Activated CD4-positive, alpha-beta memory T cell treated with anti-CD3 and anti-CD28 coated beads, Interleukin-2, amount 10 ng/mL, durations not matched to agents 7 days and 5 days (primary cell): ENCODE measurements around the gene GPN3. TPM values are rescaled to one million over a fixed set of nuclear protein-coding genes. Genes with fewer than 3 reads are reported as not detected.
A peak's percentile ranks its signal among the peaks of the same experiment; 100 is the strongest.
"Not testable (repeated sequence)": the region's sequence is repeated elsewhere in the genome, so short reads cannot be mapped to it uniquely, and the experiment has no call there.

ENCODE experiments used
- CTCF ChIA-PET: fragments of 350-600 bp; sonication (Branson Sonifier 250); formaldehyde crosslinking; loops from one replicate; lab custom pipeline; 2021; ENCODE audit warnings: antibody characterized with exemption, inconsistent platforms; lab: Charles Lee
- POLR2A ChIA-PET: fragments of 350-600 bp; sonication (Branson Sonifier 250); formaldehyde crosslinking; loops from one replicate; lab custom pipeline; 2021; ENCODE audit warnings: antibody characterized with exemption; lab: Charles Lee
- DNase-seq: peaks from one replicate; pipeline ENCODE4 v3.0.0-alpha.2; 2020
- H3K27ac Mint-ChIP-seq: one replicate; pipeline ENCODE4 v1.8.0; 2021; ENCODE audit warnings: mild to moderate bottlenecking, mixed read lengths
- H3K27me3 Mint-ChIP-seq: one replicate; pipeline ENCODE4 v1.8.0; 2021; ENCODE audit warnings: mixed read lengths
- H3K36me3 Mint-ChIP-seq: one replicate; pipeline ENCODE4 v1.8.0; 2021; ENCODE audit warnings: low read depth, mixed read lengths
- H3K4me1 Mint-ChIP-seq: one replicate; pipeline ENCODE4 v1.8.0; 2021; ENCODE audit warnings: mixed read lengths
- H3K4me3 Mint-ChIP-seq: one replicate; pipeline ENCODE4 v1.8.0; 2021; ENCODE audit warnings: mild to moderate bottlenecking, mixed read lengths
- H3K9me3 Mint-ChIP-seq: one replicate; pipeline ENCODE4 v1.8.0; 2021; ENCODE audit warnings: mixed read lengths
- total RNA-seq, 2 experiments: library from RNA; stranded (reverse); gene quantifications; one replicate each; pipeline ENCODE4 v1.2.3, GENCODE V29; 2021

The GPN3 gene
- total RNA-seq, 2 experiments from 2014 or later: 18.9 to 21.6 TPM

GRCh38 chr12:110436231-110436630 lies 31.8 kb downstream of the GPN3 start:
- POLR2A ChIA-PET: interaction anchor here (1.8 kb wide), 1 partner anchor 13 kb away, joined by 4 read pairs; no protein-coding TSS in a partner anchor
- no peak overlapping the region for H3K4me3 Mint-ChIP-seq
- peaks cover 6% of the 10 kb centered on the region for H3K4me1 Mint-ChIP-seq
- H3K27me3 Mint-ChIP-seq: no peaks in the 10 kb centered on the region
- DNase-seq: no peak
- H3K9me3 Mint-ChIP-seq: no peaks in the 10 kb centered on the region
- H3K27ac Mint-ChIP-seq: no peak overlapping the region
- H3K36me3 Mint-ChIP-seq: peaks cover 45% of the 10 kb centered on the region
- CTCF ChIA-PET: no interaction called here

DNA sequence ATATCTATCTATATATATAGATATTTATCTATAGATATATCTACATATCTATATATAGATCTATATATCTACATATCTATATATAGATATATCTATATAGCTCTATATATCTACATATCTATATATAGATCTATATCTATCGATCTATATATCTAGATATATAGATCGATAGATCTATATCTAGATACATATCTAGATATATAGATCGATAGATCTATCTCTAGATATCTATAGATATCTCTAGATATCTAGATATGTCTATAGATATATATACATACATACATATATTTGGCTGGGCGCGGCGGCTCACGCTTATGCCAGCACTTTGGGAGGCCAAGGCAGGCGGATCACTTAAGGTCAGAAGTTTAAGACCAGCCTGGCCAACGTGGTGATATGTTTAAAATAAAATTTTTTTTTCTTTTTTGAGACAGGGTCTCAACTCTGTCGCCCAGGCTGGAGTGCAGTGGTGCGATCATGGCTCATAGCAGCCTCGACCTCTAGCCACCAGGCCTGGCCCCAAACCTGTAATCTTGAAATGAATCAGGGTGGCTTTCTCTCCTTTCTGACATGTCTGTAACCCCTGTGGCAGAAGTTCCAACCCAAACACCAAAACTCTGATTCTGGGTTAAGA lies 36.0 kb downstream of the GPN3 start:
- H3K27me3 Mint-ChIP-seq: no peaks in the 10 kb centered on the region
- peaks cover 24% of the 10 kb centered on the region for H3K36me3 Mint-ChIP-seq
- DNase-seq: no peak
- POLR2A ChIA-PET: interaction anchor here (0.6 to 2.0 kb wide), 21 partner anchors 11 to 359 kb away, joined by 3 to 32 read pairs (median 4); partner anchors contain the start of genes ARPC3, FAM216A, GPN3 and IFT81
- H3K4me1 Mint-ChIP-seq: peaks cover 6% of the 10 kb centered on the region
- no peaks in the 10 kb centered on the region for H3K9me3 Mint-ChIP-seq
- H3K27ac Mint-ChIP-seq: peak overlapping the region; percentile 31
- CTCF ChIA-PET: interaction anchor here (0.6 to 4.7 kb wide), 77 partner anchors 8 to 927 kb away, joined by 3 to 112 read pairs (median 6); partner anchors contain the start of genes ARPC3, FAM216A, GPN3 and IFT81
- no peak overlapping the region for H3K4me3 Mint-ChIP-seq

DNA sequence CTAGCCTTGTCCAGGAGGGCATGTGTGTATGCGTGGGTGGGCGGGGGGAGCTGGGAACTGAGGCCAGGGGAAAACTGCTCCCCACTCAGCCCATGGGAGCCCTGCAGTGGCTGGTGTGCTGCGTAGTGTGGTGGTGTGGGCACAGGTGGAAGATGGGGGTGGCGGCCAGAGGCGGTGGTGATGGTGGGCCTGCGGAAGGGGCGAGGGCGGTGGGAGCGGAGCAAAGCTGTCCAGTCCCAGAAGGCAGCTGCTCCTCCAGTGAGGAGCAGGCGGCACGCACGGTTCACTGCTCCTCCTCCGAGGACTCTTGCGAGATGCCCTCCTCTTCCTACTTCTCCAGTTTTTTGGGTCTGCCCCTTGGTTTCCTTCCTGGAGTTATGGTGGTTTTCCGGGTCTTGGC lies 38.4 kb downstream of the GPN3 start:
- H3K4me1 Mint-ChIP-seq, H3K27me3 Mint-ChIP-seq, H3K27ac Mint-ChIP-seq, H3K36me3 Mint-ChIP-seq, H3K9me3 Mint-ChIP-seq, DNase-seq, H3K4me3 Mint-ChIP-seq: not testable (repeated sequence)
- ChIA-PET POLR2A (interaction anchor here (0.6 kb wide), 1 partner anchor 102 kb away, joined by 3 read pairs; no protein-coding TSS in a partner anchor), CTCF (interaction anchor here (2.4 to 2.6 kb wide), 2 partner anchors 44 to 78 kb away, joined by 19 to 56 read pairs; no protein-coding TSS in a partner anchor)

DNA sequence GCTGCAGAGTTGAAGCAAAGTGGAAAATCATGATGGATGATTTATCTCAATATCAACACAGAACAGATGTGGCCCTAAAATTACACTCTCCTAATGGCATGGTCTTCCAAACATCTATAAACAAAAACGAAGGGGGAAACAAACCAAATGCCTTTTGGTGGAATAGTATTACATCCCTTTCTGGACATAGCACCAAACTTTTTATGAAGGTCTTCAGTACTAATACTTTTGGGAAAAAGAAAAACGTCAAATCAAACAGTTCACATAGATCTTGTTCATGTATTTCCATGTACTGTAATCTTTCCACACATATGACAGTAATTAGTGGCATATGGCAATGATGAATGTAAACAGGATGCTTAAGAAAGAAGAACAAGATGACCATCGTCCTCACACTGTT lies 41.7 kb downstream of the GPN3 start:
- Mint-ChIP-seq H3K9me3 (no peaks in the 10 kb centered on the region), H3K27me3 (peaks cover 21% of the 10 kb centered on the region), H3K4me3 (no peak overlapping the region), H3K4me1 (peaks cover 2% of the 10 kb centered on the region), H3K27ac (no peak overlapping the region), H3K36me3 (no peaks in the 10 kb centered on the region)
- POLR2A ChIA-PET: no interaction called here
- CTCF ChIA-PET: no interaction called here
- DNase-seq: no peak

- Mint-ChIP-seq H3K9me3 (no peaks in the 10 kb centered on the region), H3K27me3 (peaks cover 27% of the 10 kb centered on the region), H3K27ac (no peak overlapping the region), H3K4me3 (no peak overlapping the region), H3K4me1 (no peaks in the 10 kb centered on the region), H3K36me3 (no peaks in the 10 kb centered on the region)
- ChIA-PET CTCF (interaction anchor here (1.3 kb wide), 1 partner anchor 68 kb away, joined by 3 read pairs; no protein-coding TSS in a partner anchor), POLR2A (no interaction called here)
- DNase-seq: no peak
Observed at GRCh38 chr12:110424237-110424636, 43.8 kb downstream of the GPN3 start.

- CTCF ChIA-PET: interaction anchor here (1.2 to 2.6 kb wide), 2 partner anchors 10 to 179 kb away, joined by 3 to 25 read pairs; no protein-coding TSS in a partner anchor
- no peak overlapping the region for H3K27ac Mint-ChIP-seq
Observed at GRCh38 chr12:110421701-110422100, 46.4 kb downstream of the GPN3 start.

DNA sequence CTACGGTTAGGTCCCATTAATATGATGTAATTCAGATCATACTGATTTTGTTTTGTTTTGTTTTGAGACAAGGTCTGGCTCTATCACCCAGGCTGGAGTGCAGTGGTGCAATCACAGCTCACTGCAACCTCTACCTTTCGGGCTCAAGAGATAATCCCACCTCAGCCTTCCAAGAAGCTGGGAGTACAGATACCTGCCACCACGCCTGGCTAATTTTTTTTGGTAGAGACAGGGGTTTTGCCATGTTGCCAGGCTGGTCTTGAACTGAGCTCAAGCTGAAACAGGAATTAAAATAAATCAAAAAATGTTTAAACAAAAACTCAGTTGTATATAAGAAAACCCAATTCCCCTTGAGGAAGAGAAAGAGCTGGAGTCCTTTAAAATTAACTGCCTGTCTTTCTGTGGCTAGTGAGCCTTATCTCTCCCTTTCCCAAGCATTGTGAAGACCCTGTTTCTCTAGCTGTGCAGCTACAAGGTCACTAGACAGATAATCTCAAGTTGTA lies 46.8 kb downstream of the GPN3 start:
- no peak for DNase-seq
- no peak overlapping the region for H3K4me3 Mint-ChIP-seq
- ChIA-PET CTCF (interaction anchor here (1.2 to 2.6 kb wide), 2 partner anchors 10 to 179 kb away, joined by 3 to 25 read pairs; no protein-coding TSS in a partner anchor), POLR2A (no interaction called here)
- H3K4me1 Mint-ChIP-seq: no peaks in the 10 kb centered on the region
- H3K36me3 Mint-ChIP-seq: no peaks in the 10 kb centered on the region
- peaks cover 27% of the 10 kb centered on the region for H3K27me3 Mint-ChIP-seq
- no peaks in the 10 kb centered on the region for H3K9me3 Mint-ChIP-seq
- no peak overlapping the region for H3K27ac Mint-ChIP-seq

More at GRCh38 chr12:110421701-110422100, 46.4 kb downstream of the GPN3 start:
- no peaks in the 10 kb centered on the region for H3K36me3 Mint-ChIP-seq
- no peaks in the 10 kb centered on the region for H3K4me1 Mint-ChIP-seq
- no peak for DNase-seq
- H3K9me3 Mint-ChIP-seq: no peaks in the 10 kb centered on the region
- H3K27me3 Mint-ChIP-seq: peaks cover 27% of the 10 kb centered on the region
- POLR2A ChIA-PET: no interaction called here
- H3K4me3 Mint-ChIP-seq: no peak overlapping the region

DNA sequence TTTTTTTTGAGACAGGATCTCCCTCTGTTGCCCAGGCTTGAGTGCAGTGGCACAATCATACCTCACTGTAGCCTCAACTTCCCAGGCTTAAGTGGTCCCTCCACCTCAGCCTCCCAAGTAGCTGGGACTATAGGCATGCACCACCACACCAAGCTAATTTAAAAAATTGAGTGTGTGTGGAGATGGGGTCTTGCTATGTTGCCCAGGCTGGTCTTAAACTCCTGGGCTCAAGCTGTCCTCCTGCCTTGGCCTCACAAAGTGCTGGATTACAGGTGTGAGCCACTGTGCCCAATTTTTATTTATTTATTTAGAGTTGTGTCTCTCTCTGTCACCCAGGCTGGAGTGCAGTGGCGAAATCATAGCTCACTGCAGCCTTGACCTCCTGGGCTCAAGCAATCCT lies 47.4 kb downstream of the GPN3 start:
- DNase-seq, H3K4me1 Mint-ChIP-seq, H3K27ac Mint-ChIP-seq, POLR2A ChIA-PET, H3K9me3 Mint-ChIP-seq, H3K36me3 Mint-ChIP-seq, H3K4me3 Mint-ChIP-seq: not testable (repeated sequence)
- CTCF ChIA-PET: interaction anchor here (2.6 kb wide), 1 partner anchor 11 kb away, joined by 25 read pairs; no protein-coding TSS in a partner anchor
- peaks cover 27% of the 10 kb centered on the region for H3K27me3 Mint-ChIP-seq

GRCh38 chr12:110417113-110417512 lies 50.9 kb downstream of the GPN3 start:
- H3K4me3 Mint-ChIP-seq, POLR2A ChIA-PET, H3K4me1 Mint-ChIP-seq, H3K36me3 Mint-ChIP-seq, H3K9me3 Mint-ChIP-seq, DNase-seq, H3K27ac Mint-ChIP-seq: not testable (repeated sequence)
- CTCF ChIA-PET: interaction anchor here (2.2 kb wide), 1 partner anchor 14 kb away, joined by 18 read pairs; no protein-coding TSS in a partner anchor
- H3K27me3 Mint-ChIP-seq: peaks cover 15% of the 10 kb centered on the region

DNA sequence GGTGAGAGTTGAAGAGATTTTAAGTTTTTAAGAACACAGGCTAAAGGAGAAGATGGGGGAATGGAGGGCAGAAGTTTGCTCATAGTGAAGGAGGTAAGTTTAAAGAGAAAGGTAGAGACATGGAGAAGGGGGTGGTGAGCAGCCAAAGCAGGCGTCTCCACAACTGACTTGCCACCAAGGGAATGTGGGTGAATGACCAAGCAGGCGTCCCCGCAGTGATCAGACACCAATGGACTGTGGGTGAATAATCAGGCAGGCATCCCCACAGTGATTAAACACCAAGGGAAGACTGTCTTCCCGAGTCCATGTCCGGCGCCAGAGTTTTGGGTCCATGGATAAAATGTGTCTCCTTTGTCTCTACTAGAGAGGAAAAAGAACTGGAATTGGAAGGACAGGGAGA lies 58.0 kb downstream of the GPN3 start:
- H3K4me3 Mint-ChIP-seq, CTCF ChIA-PET, POLR2A ChIA-PET, DNase-seq, H3K4me1 Mint-ChIP-seq, H3K9me3 Mint-ChIP-seq, H3K36me3 Mint-ChIP-seq, H3K27ac Mint-ChIP-seq: not testable (repeated sequence)
- H3K27me3 Mint-ChIP-seq: peaks cover 17% of the 10 kb centered on the region

GRCh38 chr12:110405126-110405662 lies 62.9 kb downstream of the GPN3 start:
- not testable (repeated sequence) for H3K9me3 Mint-ChIP-seq, H3K4me3 Mint-ChIP-seq, H3K27me3 Mint-ChIP-seq, DNase-seq, H3K27ac Mint-ChIP-seq
- CTCF ChIA-PET: interaction anchor here (1.0 to 2.6 kb wide), 2 partner anchors 26 kb away, joined by 3 to 13 read pairs; no protein-coding TSS in a partner anchor
- Mint-ChIP-seq H3K36me3 (peaks cover 14% of the 10 kb centered on the region), H3K4me1 (peaks cover 25% of the 10 kb centered on the region)
- POLR2A ChIA-PET: interaction anchor here (0.6 to 1.0 kb wide), 2 partner anchors 26 to 658 kb away, joined by 3 to 4 read pairs; no protein-coding TSS in a partner anchor

- POLR2A ChIA-PET: interaction anchor here (0.6 to 1.9 kb wide), 4 partner anchors 27 to 657 kb away, joined by 3 to 6 read pairs (median 4); partner anchors contain the start of gene ARPC3
- Mint-ChIP-seq H3K36me3 (peaks cover 21% of the 10 kb centered on the region), H3K4me3 (peak overlapping the region; percentile 97), H3K9me3 (no peaks in the 10 kb centered on the region), H3K27me3 (no peaks in the 10 kb centered on the region), H3K4me1 (peaks cover 28% of the 10 kb centered on the region), H3K27ac (peak overlapping the region; percentile 98)
- CTCF ChIA-PET: interaction anchor here (1.0 kb wide), 1 partner anchor 27 kb away, joined by 3 read pairs; no protein-coding TSS in a partner anchor
- peak; percentile 80 for DNase-seq
Observed at GRCh38 chr12:110403976-110404682, 63.9 kb downstream of the GPN3 start.
